Stimulated activated naive B cell treated with anti-CD40 and anti-IgM and Interleukin-4, amounts not matched to agents 10 μg/mL and 1 μg/mL and 100 μg/mL, for 72 hours (primary cell): Measurements from ENCODE around the gene IGSF21.

Experiments
- ATAC-seq, 2 donors: fragments of 150-1000 bp; cut with Tn5 transposase; replicated peaks; 2 replicates each; pipeline ENCODE4 v1.10.0; 2021; ENCODE audit warnings: moderate library complexity in 1 of 2
- DNase-seq: peaks from one replicate; pipeline ENCODE4 v3.0.0; 2021
- H3K27ac Mint-ChIP-seq: one replicate; pipeline ENCODE4 v1.8.0; 2022; ENCODE audit warnings: mild to moderate bottlenecking, mixed read lengths
- H3K27me3 Mint-ChIP-seq, 2 donors: one replicate each; pipeline ENCODE4 v1.8.0; 2022; ENCODE audit warnings: mixed read lengths in 2 of 2
- H3K36me3 Mint-ChIP-seq, 2 donors: one replicate each; pipeline ENCODE4 v1.8.0; 2022; ENCODE audit warnings: mixed read lengths in 2 of 2, mild to moderate bottlenecking in 1 of 2
- H3K4me1 Mint-ChIP-seq, 2 donors: one replicate each; pipeline ENCODE4 v1.8.0; 2022; ENCODE audit warnings: mixed read lengths in 2 of 2, mild to moderate bottlenecking in 1 of 2
- H3K4me3 Mint-ChIP-seq, 2 donors: one replicate each; pipeline ENCODE4 v1.8.0; 2022; ENCODE audit warnings: mild to moderate bottlenecking in 2 of 2, mixed read lengths in 2 of 2, moderate library complexity in 1 of 2
- H3K9me3 Mint-ChIP-seq, 2 donors: one replicate each; pipeline ENCODE4 v1.8.0; 2022; ENCODE audit warnings: mixed read lengths in 2 of 2, mild to moderate bottlenecking in 1 of 2

Gene IGSF21

GRCh38 chr1:18257778-18258177, 150.2 kb downstream of the IGSF21 start:
- peaks cover 3% of the 10 kb centered on the region in 2 donors for H3K9me3 Mint-ChIP-seq
- H3K4me1 Mint-ChIP-seq, result no peaks in the 10 kb centered on the region
- DNase-seq (no peak), ATAC-seq (no peak)
- no peak overlapping the region for H3K4me3 Mint-ChIP-seq
- H3K27me3 Mint-ChIP-seq, result peaks cover 12 to 18% of the 10 kb centered on the region in 2 donors
- H3K27ac Mint-ChIP-seq, result no peak overlapping the region
- no peaks in the 10 kb centered on the region for H3K36me3 Mint-ChIP-seq

GRCh38 chr1:18261891-18262290, 154.3 kb downstream of the IGSF21 start:
- Mint-ChIP-seq H3K27me3 (peaks cover 9 to 16% of the 10 kb centered on the region in 2 donors), H3K4me3 (no peak overlapping the region), H3K4me1 (no peaks in the 10 kb centered on the region), H3K9me3 (peaks cover under 1% of the 10 kb centered on the region in 2 donors), H3K36me3 (no peaks in the 10 kb centered on the region), H3K27ac (no peak overlapping the region)
- ATAC-seq, result no peak
- DNase-seq, result no peak

GRCh38 chr1:18262726-18263125, 155.1 kb downstream of the IGSF21 start:
- no peaks in the 10 kb centered on the region for H3K9me3 Mint-ChIP-seq
- no peaks in the 10 kb centered on the region for H3K4me1 Mint-ChIP-seq
- ATAC-seq (no peak), DNase-seq (no peak)
- H3K27me3 Mint-ChIP-seq, result peaks cover 11 to 13% of the 10 kb centered on the region in 2 donors
- no peaks in the 10 kb centered on the region for H3K36me3 Mint-ChIP-seq
- H3K4me3 Mint-ChIP-seq, result no peak overlapping the region
- H3K27ac Mint-ChIP-seq, result no peak overlapping the region

- ATAC-seq (no peak), DNase-seq (no peak)
- Mint-ChIP-seq H3K9me3 (no peaks in the 10 kb centered on the region), H3K36me3 (no peaks in the 10 kb centered on the region), H3K27ac (no peak overlapping the region), H3K4me3 (no peak overlapping the region), H3K4me1 (no peaks in the 10 kb centered on the region), H3K27me3 (peaks cover 11 to 13% of the 10 kb centered on the region in 2 donors)
Measured at GRCh38 chr1:18263547-18264120, 156.0 kb downstream of the IGSF21 start.

- Mint-ChIP-seq H3K27me3 (peaks cover 11 to 13% of the 10 kb centered on the region in 2 donors), H3K4me1 (no peaks in the 10 kb centered on the region), H3K9me3 (no peaks in the 10 kb centered on the region), H3K36me3 (no peaks in the 10 kb centered on the region), H3K4me3 (no peak overlapping the region), H3K27ac (no peak overlapping the region)
- DNase-seq, result no peak
- no peak for ATAC-seq
Measured at GRCh38 chr1:18264450-18265039, 156.9 kb downstream of the IGSF21 start.

- Mint-ChIP-seq H3K27me3 (peaks cover 8 to 11% of the 10 kb centered on the region in 2 donors), H3K4me1 (no peaks in the 10 kb centered on the region), H3K36me3 (no peaks in the 10 kb centered on the region), H3K4me3 (no peak overlapping the region), H3K27ac (no peak overlapping the region), H3K9me3 (no peaks in the 10 kb centered on the region)
- ATAC-seq (no peak), DNase-seq (no peak)
Measured at GRCh38 chr1:18265641-18266040, 158.0 kb downstream of the IGSF21 start.

GRCh38 chr1:18266391-18266790, 158.8 kb downstream of the IGSF21 start:
- ATAC-seq (no peak), DNase-seq (no peak)
- H3K9me3 Mint-ChIP-seq, result peaks cover under 1% of the 10 kb centered on the region in 2 donors
- no peak overlapping the region for H3K27ac Mint-ChIP-seq
- peaks cover 8% of the 10 kb centered on the region in 2 donors for H3K27me3 Mint-ChIP-seq
- no peak overlapping the region for H3K4me3 Mint-ChIP-seq
- H3K4me1 Mint-ChIP-seq, result no peaks in the 10 kb centered on the region
- no peaks in the 10 kb centered on the region for H3K36me3 Mint-ChIP-seq

- no peak for ATAC-seq
- H3K36me3 Mint-ChIP-seq, result no peaks in the 10 kb centered on the region
- peaks cover 6 to 9% of the 10 kb centered on the region in 2 donors for H3K9me3 Mint-ChIP-seq
- H3K27ac Mint-ChIP-seq, result no peak overlapping the region
- H3K4me1 Mint-ChIP-seq, result no peaks in the 10 kb centered on the region
- DNase-seq, result no peak
- no peak overlapping the region for H3K4me3 Mint-ChIP-seq
- H3K27me3 Mint-ChIP-seq, result peaks cover 8 to 13% of the 10 kb centered on the region in 2 donors
Measured at GRCh38 chr1:18271336-18271735, 163.7 kb downstream of the IGSF21 start.

- Mint-ChIP-seq H3K4me1 (no peaks in the 10 kb centered on the region), H3K9me3 (no peaks in the 10 kb centered on the region), H3K36me3 (no peaks in the 10 kb centered on the region), H3K27me3 (peaks cover 26 to 39% of the 10 kb centered on the region in 2 donors), H3K27ac (no peak overlapping the region), H3K4me3 (no peak overlapping the region)
- DNase-seq, result no peak
- ATAC-seq, result no peak
Measured at GRCh38 chr1:18278946-18279345, 171.3 kb downstream of the IGSF21 start.

GRCh38 chr1:18279351-18280074, 171.9 kb downstream of the IGSF21 start:
- ATAC-seq, result no peak
- no peaks in the 10 kb centered on the region for H3K9me3 Mint-ChIP-seq
- H3K4me3 Mint-ChIP-seq, result no peak overlapping the region
- no peak overlapping the region for H3K27ac Mint-ChIP-seq
- no peak for DNase-seq
- peaks cover 28 to 39% of the 10 kb centered on the region in 2 donors for H3K27me3 Mint-ChIP-seq
- H3K4me1 Mint-ChIP-seq, result no peaks in the 10 kb centered on the region
- no peaks in the 10 kb centered on the region for H3K36me3 Mint-ChIP-seq

GRCh38 chr1:18280956-18281355, 173.4 kb downstream of the IGSF21 start:
- no peaks in the 10 kb centered on the region for H3K36me3 Mint-ChIP-seq
- H3K4me3 Mint-ChIP-seq, result no peak overlapping the region
- ATAC-seq (no peak), DNase-seq (no peak)
- H3K27ac Mint-ChIP-seq, result no peak overlapping the region
- H3K27me3 Mint-ChIP-seq, result peaks cover 27 to 35% of the 10 kb centered on the region in 2 donors
- H3K4me1 Mint-ChIP-seq, result no peaks in the 10 kb centered on the region
- H3K9me3 Mint-ChIP-seq, result no peaks in the 10 kb centered on the region

GRCh38 chr1:18282851-18283600, 175.4 kb downstream of the IGSF21 start:
- H3K27me3 Mint-ChIP-seq, result peaks cover 22 to 26% of the 10 kb centered on the region in 2 donors
- DNase-seq, result no peak
- H3K27ac Mint-ChIP-seq, result no peak overlapping the region
- H3K4me1 Mint-ChIP-seq, result no peaks in the 10 kb centered on the region
- ATAC-seq, result no peak
- H3K4me3 Mint-ChIP-seq, result no peak overlapping the region
- no peaks in the 10 kb centered on the region for H3K36me3 Mint-ChIP-seq
- no peaks in the 10 kb centered on the region for H3K9me3 Mint-ChIP-seq

GRCh38 chr1:18283601-18284385, 176.2 kb downstream of the IGSF21 start:
- DNase-seq, result no peak
- Mint-ChIP-seq H3K27me3 (peaks cover 22 to 26% of the 10 kb centered on the region in 2 donors), H3K4me1 (no peaks in the 10 kb centered on the region), H3K27ac (no peak overlapping the region), H3K36me3 (no peaks in the 10 kb centered on the region), H3K4me3 (no peak overlapping the region), H3K9me3 (no peaks in the 10 kb centered on the region)
- no peak for ATAC-seq
